HG03469 (cell line): Measurements from ENCODE around the gene WDFY3.
"Not testable (repeated sequence)": the region's sequence is repeated elsewhere in the genome, so short reads cannot be mapped to it uniquely, and the experiment has no call there.

Source experiments
- ATAC-seq: cut with Tn5 transposase; IDR thresholded peaks from one replicate; pipeline ENCODE4 v1.9.1; 2021; ENCODE audit warnings: mild to moderate bottlenecking, moderate library complexity, moderate number of reproducible peaks; ENCODE audit not compliant: unreplicated experiment

The WDFY3 gene

DNA sequence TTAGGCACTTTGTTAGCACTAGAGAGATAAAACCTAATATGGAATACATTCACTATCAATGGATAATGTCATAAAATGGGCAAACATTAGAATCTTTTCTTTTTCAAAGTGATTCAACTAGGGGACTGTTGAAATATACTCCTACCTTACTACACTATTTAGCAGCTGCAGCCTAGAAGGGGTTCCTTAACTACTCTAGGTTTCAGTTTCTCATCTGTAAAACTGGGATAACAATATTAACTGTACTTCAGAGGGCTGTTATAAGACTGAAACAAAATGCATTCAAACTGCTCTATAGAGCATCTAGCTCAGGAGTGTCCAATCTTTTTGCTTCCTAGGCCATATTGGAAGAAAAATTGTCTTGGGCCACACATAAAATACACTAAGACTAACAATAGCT is 236.1 kb downstream of the WDFY3 start:
- no peak for ATAC-seq

DNA sequence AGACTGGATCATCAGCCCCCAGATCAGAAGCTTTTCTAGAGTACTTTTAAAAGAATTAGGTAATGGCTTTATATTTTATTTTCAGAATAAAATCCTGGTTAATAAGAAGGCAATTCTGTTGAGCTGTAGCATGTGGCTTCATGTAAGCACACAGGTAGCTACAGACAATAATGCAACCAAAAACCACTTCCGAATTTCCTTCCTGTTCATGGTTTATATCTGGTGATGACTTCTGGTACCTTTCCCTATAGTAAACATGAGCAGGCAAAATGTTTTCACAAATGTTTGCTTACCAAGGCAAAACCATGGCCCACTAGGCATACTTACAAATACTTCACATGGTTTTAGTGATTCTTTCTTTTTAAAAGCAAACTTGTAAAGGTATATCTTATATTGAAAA is 239.0 kb downstream of the WDFY3 start:
- no peak for ATAC-seq

DNA sequence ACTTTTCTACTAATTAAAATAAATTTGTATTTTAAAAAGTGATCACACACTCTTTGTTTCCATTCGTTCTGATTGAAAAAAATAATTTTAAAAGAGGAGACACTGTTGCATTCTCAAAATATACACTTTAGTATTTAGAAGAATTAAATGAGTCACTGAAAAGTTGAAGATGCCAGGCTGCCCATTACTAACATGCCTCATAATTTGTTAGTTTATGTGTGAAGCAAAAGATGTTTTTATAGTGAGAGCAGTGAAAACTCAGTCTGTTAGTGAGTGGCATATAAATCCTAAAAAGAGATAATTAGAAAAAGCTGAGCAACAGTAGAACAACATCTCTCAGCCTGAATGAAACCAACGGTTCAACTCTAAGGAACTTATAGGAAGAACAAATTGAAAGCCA is 240.1 kb downstream of the WDFY3 start:
- no peak for ATAC-seq

DNA sequence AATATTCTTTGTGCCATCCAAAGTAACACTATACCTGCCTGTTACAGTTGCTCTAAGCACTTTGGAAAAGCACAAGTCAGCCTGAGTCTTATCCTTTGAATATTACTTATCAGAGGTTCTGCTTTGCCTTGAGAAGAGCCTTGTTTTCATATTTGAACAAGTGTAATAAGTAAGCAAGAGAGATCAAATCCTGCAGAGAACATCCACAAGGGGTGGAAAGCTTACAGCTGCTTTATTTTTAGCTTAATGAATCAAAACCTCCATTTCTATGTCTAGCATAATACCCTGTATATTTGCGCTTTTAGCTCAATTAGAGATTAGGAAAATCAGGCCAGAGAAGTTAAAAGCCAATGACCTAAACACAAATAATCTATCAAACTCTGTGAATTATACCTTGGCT is 243.8 kb downstream of the WDFY3 start:
- ATAC-seq = no peak

DNA sequence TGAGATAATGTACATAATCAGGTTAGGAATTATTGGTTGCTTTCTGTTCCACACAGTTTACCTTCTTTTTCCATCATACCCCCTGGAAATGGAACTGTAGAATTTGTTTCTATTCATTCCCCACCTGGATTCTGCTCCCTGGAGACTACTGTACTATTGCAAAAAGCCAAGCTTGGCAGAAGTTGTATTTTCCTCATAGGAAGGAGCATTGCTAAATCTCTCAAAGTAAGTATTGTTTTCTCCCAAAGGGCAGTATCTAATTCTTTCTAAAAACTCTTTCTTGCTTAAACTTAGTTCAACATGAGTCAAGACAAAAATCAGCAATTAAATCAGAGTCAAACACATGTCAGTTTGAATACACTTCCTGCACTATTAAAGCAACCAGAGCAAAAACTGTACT is 247.4 kb downstream of the WDFY3 start:
- ATAC-seq = no peak

DNA sequence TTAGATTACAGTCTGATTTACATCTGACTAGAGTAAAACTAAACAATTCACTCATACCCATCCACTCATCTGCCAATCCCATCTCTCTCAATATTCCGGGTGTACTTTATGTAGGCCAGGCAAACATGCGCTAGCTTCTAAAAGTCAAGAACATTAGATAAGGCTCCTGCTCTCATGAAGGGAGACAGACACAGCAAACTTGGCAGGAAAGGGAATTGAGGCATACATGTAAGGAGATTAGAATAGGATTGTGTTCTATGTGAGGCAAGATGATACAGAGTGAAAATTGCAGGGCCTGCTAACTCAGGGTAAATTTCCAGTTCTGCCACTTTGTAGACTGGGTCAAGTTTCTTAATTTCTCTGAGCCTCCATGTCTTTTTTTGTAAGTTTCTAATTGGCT is 247.8 kb downstream of the WDFY3 start:
- ATAC-seq = no peak

DNA sequence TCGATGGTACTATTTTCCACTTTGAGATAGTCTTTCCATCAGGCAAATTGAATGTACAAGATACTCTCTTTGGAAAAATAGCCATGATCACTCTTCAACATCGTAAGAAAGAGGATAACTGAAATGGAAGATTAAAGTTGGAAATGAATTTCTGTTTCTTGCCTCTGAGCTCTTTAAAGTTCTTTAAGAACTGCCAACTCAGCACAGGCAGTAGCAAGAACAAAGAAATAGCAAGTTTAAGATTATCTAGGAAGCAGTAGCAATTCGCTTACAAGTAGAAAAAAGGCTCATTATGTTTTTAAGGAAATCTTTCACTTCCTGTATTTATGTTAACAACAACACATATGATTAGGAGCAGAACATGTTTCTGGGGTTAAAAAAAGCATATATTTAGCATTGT is 255.9 kb downstream of the WDFY3 start:
- ATAC-seq = no peak

DNA sequence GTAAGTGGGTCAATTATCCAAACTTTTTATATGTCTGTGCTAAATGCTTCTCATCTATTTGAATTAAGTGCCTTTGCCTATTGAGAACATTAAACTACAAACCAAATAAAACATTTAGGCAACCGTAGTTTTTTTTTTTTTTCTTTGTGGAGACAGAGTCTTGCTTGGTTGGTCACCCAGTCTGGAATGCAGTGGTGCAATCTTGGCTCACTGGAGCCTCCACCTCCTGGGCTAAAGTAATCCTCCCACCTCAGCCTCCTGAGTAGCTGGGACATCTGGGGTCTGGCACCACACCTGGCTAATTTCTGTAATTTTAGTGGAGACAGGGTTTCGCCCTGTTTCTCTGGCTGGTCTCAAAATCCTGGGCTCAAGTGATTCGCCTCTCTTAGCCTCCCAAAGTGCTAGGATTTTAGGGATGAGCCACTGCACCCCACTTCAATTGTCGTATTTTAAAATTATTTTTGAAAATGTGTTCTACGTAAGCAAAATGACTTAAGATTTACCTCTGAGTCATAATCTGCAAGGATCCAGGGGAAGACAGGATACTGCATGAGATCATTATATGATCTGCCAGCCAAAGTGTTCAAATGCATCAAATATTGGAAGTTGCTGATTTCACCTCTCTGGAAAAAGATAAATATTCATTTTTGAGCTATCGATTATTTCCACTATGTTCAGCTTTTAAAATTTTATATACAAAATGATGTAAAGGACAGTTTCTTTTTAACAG is 257.9 kb downstream of the WDFY3 start:
- no peak for ATAC-seq

DNA sequence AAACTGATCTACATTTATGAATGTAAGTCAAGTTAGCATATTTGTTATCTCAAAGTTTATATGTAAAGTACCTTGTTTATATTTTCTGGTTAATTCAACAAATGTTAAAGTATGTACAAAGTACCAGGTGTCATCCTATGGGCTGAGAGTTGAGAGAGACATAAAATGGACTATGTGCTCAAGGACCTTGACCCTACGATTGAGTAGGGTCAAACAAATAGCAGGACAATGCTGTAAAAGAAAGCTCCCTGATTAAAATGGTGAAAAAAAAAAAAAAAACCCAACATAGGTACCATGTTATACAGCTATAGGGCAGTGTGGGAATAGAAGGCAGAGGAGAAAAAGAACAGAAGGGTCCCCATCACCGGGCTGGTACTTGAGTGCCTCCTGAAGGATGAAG is 260.2 kb downstream of the WDFY3 start:
- ATAC-seq = no peak

DNA sequence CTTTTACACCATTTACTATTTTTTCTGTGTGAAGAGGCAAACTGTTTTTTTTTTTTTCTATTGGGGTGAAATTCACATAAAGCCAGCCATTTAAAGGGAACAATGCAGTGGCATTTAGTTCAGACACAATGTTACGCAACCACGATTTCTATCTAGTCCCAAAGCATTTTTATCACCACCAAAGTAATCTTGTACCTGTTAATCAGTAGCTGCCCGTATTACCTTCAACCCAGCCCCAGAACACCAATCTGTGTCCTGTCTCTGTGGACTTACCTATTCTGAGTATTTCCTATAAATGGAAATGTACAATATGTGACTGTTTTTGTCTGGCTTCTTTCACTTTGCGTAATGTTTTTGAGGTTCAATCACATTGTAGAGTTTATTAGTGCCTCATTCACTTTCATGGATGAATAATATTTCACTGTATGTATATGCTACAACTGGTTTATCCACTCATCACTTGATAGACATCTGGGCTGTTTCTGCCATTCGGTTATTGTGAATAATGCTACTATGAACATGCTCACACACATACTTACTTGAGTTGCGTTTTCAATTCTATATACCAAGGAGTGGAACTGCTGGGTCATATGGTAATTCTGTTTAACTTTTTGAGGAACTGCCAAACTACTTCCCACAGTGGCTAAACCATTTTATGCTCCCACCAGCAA is 267.4 kb downstream of the WDFY3 start:
- ATAC-seq = no peak

DNA sequence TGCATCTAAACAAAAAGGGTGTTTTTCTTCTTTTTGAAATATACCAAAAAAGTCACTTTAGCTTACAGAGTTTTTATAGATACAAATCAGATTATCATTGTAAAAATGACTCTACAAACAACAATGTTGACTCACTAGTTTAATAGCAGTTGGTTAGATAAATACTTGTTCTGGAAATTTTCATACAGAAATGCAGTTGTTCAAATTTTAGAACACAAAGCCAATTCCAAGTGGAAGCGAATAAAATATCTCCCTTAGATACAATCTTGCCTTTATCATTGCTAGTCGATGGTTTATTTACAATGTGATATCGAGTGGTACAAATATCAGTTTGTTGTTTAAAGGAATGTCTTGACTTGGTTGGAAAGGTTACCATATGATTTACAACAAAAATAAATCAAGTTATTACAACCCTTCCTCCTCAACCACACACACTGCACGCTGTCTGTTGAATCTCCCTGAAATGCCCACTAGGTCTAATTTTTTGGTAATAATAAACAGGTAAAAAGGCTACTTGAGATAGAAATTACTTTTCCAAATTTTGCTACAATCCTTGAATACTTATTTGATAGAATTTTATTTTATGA is 268.8 kb downstream of the WDFY3 start:
- no peak for ATAC-seq

DNA sequence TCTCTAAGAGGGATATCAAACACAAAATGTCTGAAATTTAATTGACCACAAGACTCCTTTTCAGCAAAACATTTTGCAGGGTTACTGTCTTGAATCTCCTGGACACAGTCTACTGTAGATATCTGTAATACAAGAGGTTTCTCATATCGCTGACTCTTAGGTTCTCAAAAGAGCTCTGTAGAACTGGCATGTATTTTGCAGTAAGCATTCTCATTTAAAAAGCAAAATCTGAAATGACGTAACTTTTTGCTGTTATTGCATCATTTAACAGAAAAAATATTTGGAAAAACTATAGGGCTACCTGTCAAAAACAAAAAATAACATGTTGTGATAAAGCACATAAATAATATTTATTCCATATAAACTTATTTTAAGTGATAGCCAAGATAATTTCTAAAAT is 269.3 kb downstream of the WDFY3 start:
- ATAC-seq = no peak

DNA sequence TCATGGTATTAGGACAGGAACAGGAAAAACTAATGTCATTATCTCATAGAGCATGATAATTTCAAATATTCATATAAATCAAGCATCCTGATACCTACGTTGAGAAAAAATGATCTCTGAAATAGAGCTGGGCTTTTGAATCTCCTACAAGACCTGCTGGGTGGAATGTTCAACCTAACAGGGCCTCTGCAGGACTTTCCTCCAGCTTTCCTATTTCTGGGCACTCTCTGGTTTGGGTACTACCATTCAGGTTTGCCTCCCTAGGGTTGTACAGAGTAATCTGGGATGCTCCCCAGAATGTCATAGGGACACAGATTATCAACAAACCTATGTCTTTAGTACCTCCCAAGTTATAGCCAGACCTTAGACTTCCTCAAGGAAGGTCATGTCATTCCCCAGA is 274.7 kb downstream of the WDFY3 start:
- no peak for ATAC-seq

DNA sequence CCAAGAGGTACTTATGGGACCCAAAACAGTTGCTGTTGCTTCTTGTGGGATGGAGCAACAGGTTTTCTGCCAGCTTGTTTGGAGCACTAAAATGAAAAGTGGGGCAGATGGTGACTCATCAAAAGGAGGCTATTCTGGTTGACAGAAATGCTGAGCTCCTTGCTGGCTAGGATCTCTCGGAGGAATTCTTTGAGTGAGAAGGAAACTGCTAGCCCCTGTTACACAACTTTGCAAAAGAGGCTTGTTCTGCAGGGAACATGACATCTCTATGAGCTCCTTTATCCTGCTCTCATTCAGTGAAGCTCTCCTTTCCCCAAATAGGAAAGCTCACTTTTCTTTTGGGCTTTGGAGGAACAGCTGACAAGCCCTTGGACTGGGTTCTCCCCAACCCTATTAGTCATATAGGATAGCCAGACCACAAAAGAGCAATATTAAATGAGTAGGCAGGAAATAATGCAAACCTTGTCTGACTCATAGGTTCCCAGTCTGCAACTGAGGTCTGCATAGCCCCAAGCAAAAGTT is 275.3 kb downstream of the WDFY3 start:
- ATAC-seq = no peak

DNA sequence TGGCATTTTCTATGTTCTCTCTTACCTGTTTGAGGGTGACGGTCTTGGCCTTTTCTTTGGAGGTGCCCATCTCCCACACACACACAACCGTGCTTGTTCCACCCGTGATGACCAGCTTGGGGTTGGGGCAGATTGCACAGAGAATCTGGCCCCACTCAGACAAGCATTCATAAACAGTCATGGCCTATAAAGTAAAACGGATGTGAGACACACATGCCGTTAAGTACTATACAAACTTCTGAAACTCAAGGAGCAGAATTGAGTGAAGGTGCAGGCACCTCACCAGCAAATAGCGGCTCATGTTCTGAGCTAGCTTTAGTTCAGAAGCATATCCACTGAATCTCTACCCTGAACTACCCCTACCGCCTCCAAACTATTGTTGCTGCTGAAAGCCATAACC is 276.0 kb downstream of the WDFY3 start:
- ATAC-seq = no peak

DNA sequence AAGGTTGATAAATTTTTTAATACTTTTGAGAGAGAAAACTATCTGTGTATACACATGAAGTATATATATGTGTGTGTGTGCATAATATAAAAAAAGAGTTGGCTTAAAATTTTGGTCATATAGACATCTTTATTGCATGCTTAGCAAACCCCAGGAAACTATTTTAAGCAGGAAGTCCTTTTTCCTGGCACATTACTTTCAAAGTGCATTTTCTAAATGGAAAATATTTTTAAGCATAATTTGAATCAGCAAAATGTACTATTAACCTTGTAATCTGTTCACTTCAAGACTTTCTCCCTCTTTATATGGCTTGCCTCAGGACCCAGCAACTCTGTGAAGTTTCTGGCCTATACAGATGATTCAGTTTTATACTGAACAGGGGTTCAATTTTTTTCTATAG is 277.3 kb downstream of the WDFY3 start:
- no peak for ATAC-seq

DNA sequence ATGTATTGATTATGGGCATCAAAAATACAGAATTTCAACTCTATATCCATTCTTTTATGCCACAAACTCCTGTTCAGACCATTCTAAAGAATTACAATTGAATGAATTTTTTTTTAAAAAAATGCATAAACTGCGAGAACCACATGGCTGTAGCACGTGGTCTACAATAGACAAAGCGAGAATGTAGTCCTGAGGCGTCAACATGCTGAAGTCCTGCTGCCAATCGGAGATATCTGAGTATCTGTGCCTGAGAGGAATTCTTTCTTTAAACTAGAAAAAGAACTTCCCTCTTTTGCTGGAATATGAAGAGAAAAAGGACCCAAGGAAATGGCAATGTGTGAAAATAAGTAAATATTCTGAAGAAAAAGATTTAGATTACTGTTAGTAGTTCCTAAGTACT is 277.9 kb downstream of the WDFY3 start:
- no peak for ATAC-seq

DNA sequence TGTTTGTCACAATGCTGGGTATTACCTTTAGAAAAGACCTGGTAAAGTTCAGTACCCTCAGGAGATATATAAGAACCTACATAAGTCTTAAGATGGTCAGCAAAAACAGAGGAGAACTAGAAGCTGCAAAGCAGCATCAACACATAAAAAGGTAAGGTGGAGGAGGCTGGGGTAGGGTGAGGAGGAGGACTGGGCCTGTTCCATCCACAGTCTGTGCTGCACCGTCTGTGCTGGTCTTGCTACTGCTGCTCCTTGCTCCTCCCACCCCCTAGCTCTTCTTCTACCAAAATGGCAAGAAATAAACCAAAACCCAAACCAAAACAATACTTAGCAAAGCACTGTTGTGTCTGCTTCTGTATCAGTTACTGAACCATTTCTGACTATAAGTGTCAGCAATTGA is 281.4 kb downstream of the WDFY3 start:
- no peak for ATAC-seq

DNA sequence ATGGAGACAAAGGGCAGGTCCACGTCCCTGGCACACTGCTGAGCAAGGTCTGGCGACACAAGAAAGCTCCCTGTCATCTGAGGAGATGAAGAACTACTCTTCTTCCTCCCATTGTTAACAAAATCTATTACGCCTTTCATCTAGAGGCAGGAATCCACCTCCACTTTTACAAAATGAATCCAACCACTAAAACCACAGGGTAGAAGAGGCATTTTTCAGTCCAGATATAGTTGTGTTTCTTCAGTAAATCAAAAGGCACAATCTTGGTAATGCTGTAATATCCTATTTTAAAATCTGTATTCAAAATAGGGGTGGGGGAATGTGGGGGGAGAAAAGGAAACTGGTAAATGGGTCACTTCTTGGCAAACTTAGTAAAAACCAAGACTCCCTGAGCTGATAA is 282.1 kb downstream of the WDFY3 start:
- no peak for ATAC-seq

DNA sequence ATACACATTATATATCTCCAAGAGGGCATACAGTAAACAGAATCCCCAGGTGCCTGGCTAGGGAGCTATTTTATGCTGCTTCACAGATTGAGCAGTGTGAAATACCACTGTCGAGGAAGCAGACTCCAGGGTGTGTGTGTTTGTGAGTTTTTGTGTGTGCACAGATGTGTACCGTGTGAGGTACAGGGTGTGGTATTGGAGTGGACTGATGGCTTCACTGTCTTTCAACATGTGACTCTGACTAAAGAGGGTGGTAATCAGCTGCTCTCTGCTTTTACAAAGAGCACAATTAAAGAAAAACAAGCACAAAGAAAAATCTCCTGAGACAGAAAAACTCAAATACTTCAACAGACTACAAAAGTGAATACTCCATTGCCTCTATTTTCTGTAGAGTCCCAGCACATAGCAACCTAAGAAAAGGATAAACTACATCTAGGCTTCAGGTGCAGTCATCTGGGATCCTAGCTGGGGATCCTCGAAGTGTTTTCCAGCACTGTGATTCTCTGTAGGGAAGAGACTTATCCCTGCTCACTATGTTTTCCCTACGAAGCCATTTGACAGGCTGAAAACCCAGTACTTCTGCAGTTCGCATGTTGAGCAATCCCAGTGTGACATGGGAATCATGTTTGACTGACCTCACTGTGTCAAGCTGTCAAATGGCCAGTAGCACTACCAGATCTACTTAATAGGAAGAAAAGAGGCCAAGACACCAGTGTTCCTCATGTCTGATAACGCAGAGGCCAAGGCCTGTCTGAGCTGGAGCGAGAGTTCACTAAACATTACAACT is 283.2 kb downstream of the WDFY3 start:
- no peak for ATAC-seq

DNA sequence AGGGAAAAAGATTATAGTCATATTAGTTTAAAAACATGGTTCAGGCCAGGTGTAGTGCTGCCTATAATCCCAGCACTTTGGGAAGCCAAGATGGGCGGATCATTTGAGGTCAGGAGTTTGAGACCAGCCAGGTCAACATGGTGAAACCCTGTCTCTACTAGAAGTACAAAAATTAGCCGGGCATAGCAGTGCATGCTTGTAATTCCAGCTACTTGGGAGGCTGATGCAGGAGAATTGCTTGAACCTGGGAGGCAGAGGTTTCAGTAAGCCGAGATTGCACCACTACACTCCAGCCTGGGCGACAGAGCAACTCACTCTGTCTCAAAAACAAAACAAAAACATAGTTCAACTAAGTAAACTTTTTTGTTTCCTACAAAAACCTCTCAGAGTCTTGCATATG is 283.8 kb downstream of the WDFY3 start:
- ATAC-seq = not testable (repeated sequence)
